Parathyroid adenoma (tissue), 2 donors: ENCODE results near the gene THSD4.
A peak's percentile ranks its signal among the peaks of the same experiment; 100 is the strongest.

Experiments used
- H2AFZ ChIP-seq: fragments of 300-600 bp; sonication (generic); one replicate; pipeline ENCODE4 v1.7.0; 2017; ENCODE audit warnings: antibody characterized with exemption, mild to moderate bottlenecking
- H3K27ac ChIP-seq: fragments of 300-600 bp; sonication (generic); one replicate; pipeline ENCODE4 v1.7.0; 2017
- H3K27me3 ChIP-seq: fragments of 300-600 bp; sonication (generic); one replicate; pipeline ENCODE4 v1.7.0; 2017; ENCODE audit warnings: low read length; ENCODE audit not compliant: control insufficient read depth, insufficient read depth
- H3K36me3 ChIP-seq: fragments of 300-600 bp; sonication (generic); one replicate; pipeline ENCODE4 v1.7.0; 2017; ENCODE audit warnings: low read length; ENCODE audit not compliant: control insufficient read depth, insufficient read depth
- H3K4me1 ChIP-seq: fragments of 300-600 bp; sonication (generic); one replicate; pipeline ENCODE4 v1.7.0; 2017; ENCODE audit warnings: control low read depth
- H3K4me2 ChIP-seq: fragments of 300-600 bp; sonication (generic); one replicate; pipeline ENCODE4 v1.7.0; 2017; ENCODE audit warnings: low read length
- H3K4me3 ChIP-seq: fragments of 300-600 bp; sonication (generic); one replicate; pipeline ENCODE4 v1.7.0; 2017; ENCODE audit warnings: low read depth, low read length
- H3K79me2 ChIP-seq: fragments of 300-600 bp; sonication (generic); one replicate; pipeline ENCODE4 v1.7.0; 2017; ENCODE audit warnings: control low read depth
- H3K9ac ChIP-seq: fragments of 300-600 bp; sonication (generic); one replicate; pipeline ENCODE4 v1.7.0; 2017; ENCODE audit warnings: mild to moderate bottlenecking
- H3K9me3 ChIP-seq: fragments of 300-600 bp; sonication (generic); one replicate; pipeline ENCODE4 v1.7.0; 2017; ENCODE audit warnings: low read length; ENCODE audit not compliant: control insufficient read depth
- TF ChIP-seq, protein P1 (sequence below): fragments of 300-600 bp; sonication (generic); IDR thresholded peaks from one replicate; pipeline ENCODE4 v1.7.0; 2017; ENCODE audit warnings: antibody characterized with exemption, mild to moderate bottlenecking
- donor health status: primary hyperparathyroidism.

THSD4 gene

DNA sequence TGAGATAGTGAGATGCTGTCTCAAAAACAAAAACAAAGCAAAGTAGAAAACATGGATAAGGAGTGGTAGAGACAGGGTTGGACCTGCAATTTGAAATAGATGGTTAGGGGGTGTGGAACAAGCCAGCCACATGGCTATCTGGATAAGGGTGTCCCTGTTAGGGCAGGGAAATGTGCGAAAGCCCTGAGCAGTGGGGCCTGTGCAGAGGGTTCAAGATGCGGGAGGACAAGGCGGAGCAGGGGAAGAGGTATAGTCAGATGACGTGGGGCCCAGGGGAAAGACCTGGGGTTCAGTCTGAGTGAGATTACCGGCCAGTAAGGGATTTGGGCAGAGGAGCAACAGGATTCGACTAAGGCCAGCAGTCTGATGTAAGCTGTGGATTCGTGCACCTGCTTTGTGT is 676.7 kb downstream of the THSD4 start:
- TF ChIP-seq, protein P1, sequence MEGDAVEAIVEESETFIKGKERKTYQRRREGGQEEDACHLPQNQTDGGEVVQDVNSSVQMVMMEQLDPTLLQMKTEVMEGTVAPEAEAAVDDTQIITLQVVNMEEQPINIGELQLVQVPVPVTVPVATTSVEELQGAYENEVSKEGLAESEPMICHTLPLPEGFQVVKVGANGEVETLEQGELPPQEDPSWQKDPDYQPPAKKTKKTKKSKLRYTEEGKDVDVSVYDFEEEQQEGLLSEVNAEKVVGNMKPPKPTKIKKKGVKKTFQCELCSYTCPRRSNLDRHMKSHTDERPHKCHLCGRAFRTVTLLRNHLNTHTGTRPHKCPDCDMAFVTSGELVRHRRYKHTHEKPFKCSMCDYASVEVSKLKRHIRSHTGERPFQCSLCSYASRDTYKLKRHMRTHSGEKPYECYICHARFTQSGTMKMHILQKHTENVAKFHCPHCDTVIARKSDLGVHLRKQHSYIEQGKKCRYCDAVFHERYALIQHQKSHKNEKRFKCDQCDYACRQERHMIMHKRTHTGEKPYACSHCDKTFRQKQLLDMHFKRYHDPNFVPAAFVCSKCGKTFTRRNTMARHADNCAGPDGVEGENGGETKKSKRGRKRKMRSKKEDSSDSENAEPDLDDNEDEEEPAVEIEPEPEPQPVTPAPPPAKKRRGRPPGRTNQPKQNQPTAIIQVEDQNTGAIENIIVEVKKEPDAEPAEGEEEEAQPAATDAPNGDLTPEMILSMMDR: no peak
- H3K4me1 ChIP-seq: no peaks in the 10 kb centered on the region
- no peak overlapping the region for H3K4me2 ChIP-seq
- H3K27ac ChIP-seq: no peak overlapping the region
- no peak overlapping the region for H3K9ac ChIP-seq
- no peak overlapping the region for H2AFZ ChIP-seq
- H3K27me3 ChIP-seq: no peaks in the 10 kb centered on the region
- H3K4me3 ChIP-seq: no peak overlapping the region
- H3K79me2 ChIP-seq: no peaks in the 10 kb centered on the region
- H3K9me3 ChIP-seq: no peaks in the 10 kb centered on the region
- H3K36me3 ChIP-seq: no peaks in the 10 kb centered on the region

DNA sequence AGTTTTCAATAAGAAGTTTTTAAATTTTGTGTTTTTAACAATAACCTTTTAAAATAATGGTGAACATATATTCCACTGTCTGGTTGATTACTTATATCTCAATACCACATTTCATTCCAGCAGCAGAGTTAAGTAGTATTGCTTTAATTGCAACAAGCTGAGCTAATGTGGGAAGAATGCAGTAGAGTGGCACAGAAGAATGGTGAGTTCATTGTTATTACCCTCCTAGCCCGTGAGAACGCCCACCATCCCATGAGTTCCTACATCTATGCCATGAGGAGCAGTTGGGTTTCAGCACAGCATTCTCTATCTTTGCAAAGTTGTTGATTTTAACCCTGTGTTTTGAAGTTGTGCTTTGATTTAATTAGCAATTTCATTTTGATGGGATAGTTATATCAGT is 677.2 kb downstream of the THSD4 start:
- no peaks in the 10 kb centered on the region for H3K27me3 ChIP-seq
- H3K4me1 ChIP-seq: no peaks in the 10 kb centered on the region
- H3K27ac ChIP-seq: no peak overlapping the region
- no peaks in the 10 kb centered on the region for H3K36me3 ChIP-seq
- no peak overlapping the region for H3K4me2 ChIP-seq
- no peak overlapping the region for H3K4me3 ChIP-seq
- no peaks in the 10 kb centered on the region for H3K79me2 ChIP-seq
- TF ChIP-seq, protein P1: no peak
- no peaks in the 10 kb centered on the region for H3K9me3 ChIP-seq
- no peak overlapping the region for H3K9ac ChIP-seq
- no peak overlapping the region for H2AFZ ChIP-seq

DNA sequence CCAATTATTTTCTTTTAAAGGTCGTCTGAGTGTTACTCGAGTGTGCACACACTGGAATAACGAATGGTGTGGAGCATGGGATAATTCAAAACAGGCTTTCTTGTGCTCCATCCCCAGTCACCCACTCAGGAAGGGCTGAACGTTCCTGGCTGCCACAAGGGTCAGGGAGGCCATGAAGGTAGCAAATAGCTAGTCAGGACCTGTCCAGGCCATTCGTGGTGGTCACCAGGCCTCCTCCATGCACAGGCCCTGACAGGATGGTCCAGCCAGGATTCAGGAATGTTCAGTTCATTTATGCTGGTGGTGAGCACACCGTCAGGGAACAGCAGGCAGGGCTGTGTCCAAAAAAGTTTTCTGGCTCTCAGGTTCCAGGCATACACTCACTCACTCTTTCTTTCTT is 683.4 kb downstream of the THSD4 start:
- H3K4me1 ChIP-seq: no peaks in the 10 kb centered on the region
- H2AFZ ChIP-seq: no peak overlapping the region
- H3K9me3 ChIP-seq: no peaks in the 10 kb centered on the region
- TF ChIP-seq, protein P1: no peak
- H3K4me2 ChIP-seq: no peak overlapping the region
- no peaks in the 10 kb centered on the region for H3K79me2 ChIP-seq
- no peaks in the 10 kb centered on the region for H3K36me3 ChIP-seq
- H3K4me3 ChIP-seq: no peak overlapping the region
- H3K9ac ChIP-seq: no peak overlapping the region
- H3K27me3 ChIP-seq: no peaks in the 10 kb centered on the region
- H3K27ac ChIP-seq: no peak overlapping the region

DNA sequence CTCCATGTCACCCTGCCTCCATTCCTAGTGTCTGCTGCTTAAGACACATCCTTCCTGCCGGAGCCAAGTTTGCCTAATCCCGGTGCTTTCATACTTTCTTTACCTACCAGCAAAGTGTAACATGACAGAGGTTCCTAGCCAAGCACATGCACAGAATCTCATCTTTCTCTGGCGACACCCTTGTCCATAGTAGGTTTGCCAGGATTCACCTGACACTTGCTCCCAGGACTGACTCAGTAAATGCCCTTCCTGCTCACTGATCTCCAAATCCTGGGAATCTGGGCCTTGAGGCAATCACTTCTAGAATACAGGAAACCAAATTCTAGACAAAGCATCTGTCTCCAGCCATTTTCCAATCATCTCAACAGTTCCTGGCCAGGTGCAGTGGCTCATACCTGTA is 684.9 kb downstream of the THSD4 start:
- Histone ChIP-seq H3K27me3 (no peaks in the 10 kb centered on the region), H3K79me2 (no peaks in the 10 kb centered on the region), H3K9ac (no peak overlapping the region), H3K4me2 (no peak overlapping the region), H3K4me3 (no peak overlapping the region), H2AFZ (no peak overlapping the region), H3K27ac (no peak overlapping the region), H3K36me3 (no peaks in the 10 kb centered on the region), H3K9me3 (no peaks in the 10 kb centered on the region), H3K4me1 (no peaks in the 10 kb centered on the region)
- TF ChIP-seq, protein P1: no peak

DNA sequence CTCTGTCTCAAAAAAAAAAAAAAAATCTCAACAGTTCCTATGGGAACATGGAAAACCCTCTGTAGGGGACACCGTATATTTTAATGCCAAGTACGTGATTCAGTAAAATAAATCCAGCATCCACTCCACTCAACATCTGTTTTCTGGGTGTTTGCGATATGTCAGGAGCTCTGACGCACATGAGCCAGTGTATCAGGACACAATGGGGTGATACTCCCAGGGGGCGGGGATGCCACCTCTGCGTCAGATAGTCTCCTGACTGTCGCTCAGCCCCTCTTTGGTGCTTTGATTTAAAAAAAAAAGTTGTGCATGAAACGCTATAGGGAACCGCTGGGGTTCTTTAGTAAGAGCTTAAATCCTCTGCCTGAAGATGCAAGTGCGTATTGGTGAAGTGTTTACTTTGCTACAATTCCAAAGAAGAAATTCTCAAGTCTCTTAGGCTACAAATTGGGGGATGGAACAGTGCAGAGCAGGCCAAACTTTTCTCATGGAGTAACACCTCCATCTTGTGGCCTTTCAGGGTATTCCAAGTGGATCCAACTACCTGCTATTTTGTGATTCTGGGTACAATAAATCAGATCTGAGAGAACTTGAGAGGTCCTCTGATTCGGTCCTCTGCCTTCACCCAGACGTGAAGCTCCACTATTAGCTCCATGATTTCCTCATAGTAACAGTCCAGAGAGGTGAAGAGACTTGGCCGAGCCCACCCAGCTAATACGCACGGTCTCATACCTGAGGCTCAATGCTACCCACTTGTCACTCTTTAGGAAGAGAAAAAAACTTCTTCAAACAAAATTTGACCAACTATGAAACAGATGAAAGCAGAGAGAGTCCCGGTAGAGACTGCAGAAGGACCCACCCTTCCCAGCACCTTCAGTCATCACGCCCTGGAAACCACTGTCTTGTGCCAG is 685.8 kb downstream of the THSD4 start:
- H3K79me2 ChIP-seq: no peaks in the 10 kb centered on the region
- no peak overlapping the region for H2AFZ ChIP-seq
- H3K4me1 ChIP-seq: no peaks in the 10 kb centered on the region
- no peaks in the 10 kb centered on the region for H3K9me3 ChIP-seq
- no peak overlapping the region for H3K4me3 ChIP-seq
- H3K9ac ChIP-seq: no peak overlapping the region
- TF ChIP-seq, protein P1: peak; percentile 64
- no peak overlapping the region for H3K4me2 ChIP-seq
- H3K27me3 ChIP-seq: no peaks in the 10 kb centered on the region
- H3K36me3 ChIP-seq: no peaks in the 10 kb centered on the region
- H3K27ac ChIP-seq: no peak overlapping the region
